Activated B cell treated with CpG ODN at 0.5 μM for 24 hours (primary cell): Measurements from ENCODE around the gene BICDL1. TPM values are rescaled to one million over a fixed set of nuclear protein-coding genes. Genes with fewer than 3 reads are reported as not detected.

ENCODE experiments used
- ATAC-seq: fragments of 200-7000 bp; cut with Tn5 transposase; one replicate; pipeline ENCODE4 v1.10.0; 2021; ENCODE audit warnings: low read depth, mild to moderate bottlenecking, moderate library complexity
- CTCF ChIA-PET: fragments of 350-600 bp; sonication (Branson Sonifier 250); formaldehyde crosslinking; loops from one replicate; lab custom pipeline; 2021; ENCODE audit warnings: antibody characterized with exemption; lab: Charles Lee
- POLR2A ChIA-PET: fragments of 350-600 bp; sonication (Branson Sonifier 250); formaldehyde crosslinking; loops from one replicate; lab custom pipeline; 2021; ENCODE audit warnings: antibody characterized with exemption; lab: Charles Lee
- DNase-seq: peaks from one replicate; pipeline ENCODE4 v3.0.0; 2022
- H3K27ac Mint-ChIP-seq: one replicate; pipeline ENCODE4 v1.8.0; 2020; ENCODE audit warnings: mixed read lengths
- H3K27me3 Mint-ChIP-seq: one replicate; pipeline ENCODE4 v1.8.0; 2021; ENCODE audit warnings: mixed read lengths
- H3K36me3 Mint-ChIP-seq: one replicate; pipeline ENCODE4 v1.8.0; 2021; ENCODE audit warnings: low read depth, mixed read lengths
- H3K4me1 Mint-ChIP-seq: one replicate; pipeline ENCODE4 v1.8.0; 2021; ENCODE audit warnings: mixed read lengths
- H3K4me3 Mint-ChIP-seq: one replicate; pipeline ENCODE4 v1.8.0; 2020; ENCODE audit warnings: mild to moderate bottlenecking, mixed read lengths
- H3K9me3 Mint-ChIP-seq: one replicate; pipeline ENCODE4 v1.8.0; 2020; ENCODE audit warnings: mixed read lengths
- CTCF ChIP-seq: fragments of 200-600 bp; IDR thresholded peaks from one replicate; pipeline ENCODE4 v1.8.0; 2022; ENCODE audit warnings: antibody characterized with exemption, mild to moderate bottlenecking
- intact Hi-C: fragments of 100-400 bp; cut with micrococcal nuclease; formaldehyde crosslinking; loops from one replicate; pipeline ENCODE4 v1.15.1; 2024
- total RNA-seq: library from RNA; stranded (reverse); gene quantifications from 2 replicates; pipeline ENCODE4 v1.2.3, GENCODE V29; 2022

BICDL1 gene
- total RNA-seq, result 15.1 and 16.8 TPM in 2 replicates

GRCh38 chr12:119988472-119989360, at the start of gene BICDL1:
BICDL1 (plus strand) TSS chr12:119989236; CDS start chr12:119989869, 633 bp downstream.
- POLR2A ChIA-PET, result interaction anchor here (0.6 to 2.9 kb wide), 9 partner anchors 18 to 303 kb away, joined by 3 to 35 read pairs (median 12); partner anchors contain the start of genes RAB35, RNU4-1, RNU4-2 and RPLP0
- Mint-ChIP-seq H3K4me1 (peaks cover 21% of the 10 kb centered on the region), H3K9me3 (no peaks in the 10 kb centered on the region), H3K36me3 (peaks cover 5% of the 10 kb centered on the region), H3K4me3 (peak within 1 kb of the TSS; percentile 83), H3K27ac (peak within 1 kb of the TSS; percentile 85), H3K27me3 (no peaks in the 10 kb centered on the region)
- intact Hi-C loops, result loop anchor here (1.0 to 5.0 kb wide), 5 partner anchors 24 to 321 kb away; partner anchors contain the start of genes RNU4-1, RNU4-2 and RPLP0
- peak; percentile 96 for DNase-seq
- no peak for TF ChIP-seq CTCF
- CTCF ChIA-PET, result interaction anchor here (1.4 to 2.8 kb wide), 2 partner anchors 25 to 99 kb away, joined by 4 to 17 read pairs; no protein-coding TSS in a partner anchor
- ATAC-seq, result peak; percentile 83

- peaks cover 10% of the 10 kb centered on the region for H3K27me3 Mint-ChIP-seq
Observed at GRCh38 chr12:119940897-119941296, 48.1 kb upstream of the BICDL1 start.

GRCh38 chr12:119942386-119942785, 46.6 kb upstream of the BICDL1 start:
- Mint-ChIP-seq H3K4me1 (no peaks in the 10 kb centered on the region), H3K36me3 (no peaks in the 10 kb centered on the region), H3K9me3 (no peaks in the 10 kb centered on the region), H3K4me3 (no peak overlapping the region), H3K27me3 (peaks cover 10% of the 10 kb centered on the region), H3K27ac (no peak overlapping the region)
- no peak for TF ChIP-seq CTCF
- DNase-seq (no peak), ATAC-seq (no peak)
- intact Hi-C loops, result no loop called here
- POLR2A ChIA-PET, result no interaction called here
- CTCF ChIA-PET, result no interaction called here

More at GRCh38 chr12:119940897-119941296, 48.1 kb upstream of the BICDL1 start:
- POLR2A ChIA-PET, result no interaction called here
- no peaks in the 10 kb centered on the region for H3K4me1 Mint-ChIP-seq
- intact Hi-C loops, result no loop called here
- ATAC-seq (no peak), DNase-seq (no peak)
- H3K4me3 Mint-ChIP-seq, result no peak overlapping the region
- H3K9me3 Mint-ChIP-seq, result no peaks in the 10 kb centered on the region
- H3K36me3 Mint-ChIP-seq, result no peaks in the 10 kb centered on the region
- TF ChIP-seq CTCF, result no peak
- no peak overlapping the region for H3K27ac Mint-ChIP-seq
- CTCF ChIA-PET, result no interaction called here

GRCh38 chr12:119946213-119946612, 42.8 kb upstream of the BICDL1 start:
- DNase-seq (no peak), ATAC-seq (no peak)
- H3K27ac Mint-ChIP-seq, result no peak overlapping the region
- CTCF ChIA-PET, result no interaction called here
- H3K4me3 Mint-ChIP-seq, result no peak overlapping the region
- intact Hi-C loops, result no loop called here
- no peaks in the 10 kb centered on the region for H3K36me3 Mint-ChIP-seq
- H3K9me3 Mint-ChIP-seq, result no peaks in the 10 kb centered on the region
- POLR2A ChIA-PET, result no interaction called here
- no peak for TF ChIP-seq CTCF
- H3K27me3 Mint-ChIP-seq, result peaks cover 6% of the 10 kb centered on the region
- no peaks in the 10 kb centered on the region for H3K4me1 Mint-ChIP-seq

GRCh38 chr12:119949145-119949544, 39.9 kb upstream of the BICDL1 start:
- Mint-ChIP-seq H3K27me3 (peaks cover 6% of the 10 kb centered on the region), H3K9me3 (no peaks in the 10 kb centered on the region), H3K4me3 (no peak overlapping the region), H3K36me3 (no peaks in the 10 kb centered on the region), H3K27ac (no peak overlapping the region), H3K4me1 (no peaks in the 10 kb centered on the region)
- intact Hi-C loops, result no loop called here
- TF ChIP-seq CTCF, result no peak
- ATAC-seq (no peak), DNase-seq (no peak)
- ChIA-PET CTCF (no interaction called here), POLR2A (no interaction called here)
